Measurements from ENCODE around the gene PACRG. TPM values are rescaled to one million over a fixed set of nuclear protein-coding genes. Genes with fewer than 3 reads are reported as not detected.
A peak's percentile ranks its signal among the peaks of the same experiment; 100 is the strongest.

Gene PACRG
- total RNA-seq, 1 experiment from 2014 or later = 0.52 TPM

DNA sequence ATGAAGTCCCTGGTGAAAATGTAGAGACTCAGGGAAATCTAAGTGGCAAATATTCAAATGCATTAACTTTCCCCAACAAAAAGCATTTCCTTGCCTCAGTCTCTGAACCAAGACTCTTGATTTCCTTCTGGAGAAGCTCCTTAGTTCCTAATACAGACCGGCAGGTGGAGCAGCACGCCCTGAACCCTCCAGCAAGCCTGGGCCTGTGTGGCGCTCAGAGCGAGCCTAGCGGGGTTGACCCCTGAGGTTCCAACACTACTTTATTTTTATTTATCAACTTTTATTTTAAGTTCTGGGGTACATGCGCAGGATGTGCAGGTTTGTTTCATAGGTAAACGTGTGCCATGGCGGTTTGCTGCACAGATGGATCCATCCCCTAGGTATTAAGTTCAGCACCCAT, 50.8 kb downstream of the PACRG start:
- DNase-seq = no peak
- Histone ChIP-seq H3K27me3 (ENCODE audit: control insufficient read depth, insufficient read depth, low read length) (no peaks in the 10 kb centered on the region), H3K36me3 (replicated peaks; ENCODE audit: control insufficient read depth, insufficient read depth, low read length) (no peaks in the 10 kb centered on the region), H3K4me3 (ENCODE audit: insufficient read depth, low read depth, low read length) (no peak overlapping the region)

- no peak overlapping the region for H3K4me3 ChIP-seq (ENCODE audit: insufficient read depth, low read depth, low read length)
- H3K27me3 ChIP-seq (ENCODE audit: control insufficient read depth, insufficient read depth, low read length) = no peaks in the 10 kb centered on the region
- no peak for DNase-seq
- H3K36me3 ChIP-seq (replicated peaks; ENCODE audit: control insufficient read depth, insufficient read depth, low read length) = no peaks in the 10 kb centered on the region
Measured at GRCh38 chr6:162785632-162786242, 58.0 kb downstream of the PACRG start.

DNA sequence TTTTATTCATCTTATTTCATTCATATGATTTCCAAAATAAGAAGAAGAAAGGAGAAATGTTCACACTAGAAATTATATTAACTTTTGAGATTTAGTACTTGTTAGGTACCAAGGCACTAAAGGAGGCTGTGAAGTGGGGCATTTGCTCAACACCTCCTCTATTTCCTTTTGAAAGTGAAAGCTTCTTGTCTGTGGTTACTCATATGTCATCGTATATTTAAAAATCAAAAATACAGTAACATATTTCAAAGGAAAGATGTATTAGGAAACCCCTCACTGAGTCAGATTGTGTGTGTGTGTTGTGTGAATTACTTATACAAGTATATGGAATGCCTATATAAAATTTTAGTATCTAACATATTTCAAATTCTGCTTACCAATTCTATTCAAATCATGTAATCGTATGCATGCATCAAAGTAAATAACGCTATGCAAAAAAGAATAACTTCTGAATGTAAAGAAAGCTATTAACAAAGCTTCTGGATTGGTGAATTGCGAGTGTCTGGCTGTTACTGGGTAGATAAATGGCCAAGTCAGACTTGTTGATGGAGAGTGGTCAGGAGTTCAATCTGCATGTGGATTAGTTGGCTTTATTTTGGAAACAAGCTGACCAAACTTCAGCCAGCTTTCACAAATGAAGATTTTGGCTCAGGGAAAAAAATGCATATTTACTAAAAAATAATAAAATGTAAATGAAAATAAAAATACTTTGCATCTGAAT, 70.9 kb downstream of the PACRG start:
- no peaks in the 10 kb centered on the region for H3K36me3 ChIP-seq (replicated peaks; ENCODE audit: control insufficient read depth, insufficient read depth, low read length)
- no peak for DNase-seq
- no peaks in the 10 kb centered on the region for H3K27me3 ChIP-seq (ENCODE audit: control insufficient read depth, insufficient read depth, low read length)
- H3K4me3 ChIP-seq (ENCODE audit: insufficient read depth, low read depth, low read length) = no peak overlapping the region

DNA sequence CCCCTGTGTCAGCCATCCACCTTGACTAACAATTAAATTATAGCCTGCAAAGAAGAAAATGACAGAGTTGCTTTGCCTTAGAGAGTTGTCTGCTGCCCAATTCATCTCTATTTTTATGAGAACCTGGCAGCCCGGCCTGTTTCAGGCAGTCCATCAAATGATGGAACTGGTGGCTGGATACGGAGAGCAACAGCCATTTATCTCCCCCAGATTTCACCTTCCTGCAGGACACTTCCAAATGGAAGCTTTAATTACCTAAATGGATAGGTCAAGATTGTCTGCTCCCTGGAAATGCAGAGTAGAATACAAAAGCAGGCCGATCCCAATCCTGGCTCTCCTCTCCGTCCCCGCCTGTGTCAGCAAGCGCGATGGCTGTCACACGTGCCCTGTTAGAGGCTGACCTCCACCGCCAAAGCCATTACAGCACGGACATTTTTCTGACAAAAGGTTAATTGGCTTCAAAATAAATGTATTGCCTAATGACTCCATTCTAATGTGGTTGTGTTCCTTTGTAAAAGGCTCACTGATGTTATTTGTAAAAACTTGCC, 86.7 kb downstream of the PACRG start:
- DNase-seq = peak; percentile 5
- Histone ChIP-seq H3K36me3 (replicated peaks; ENCODE audit: control insufficient read depth, insufficient read depth, low read length) (no peaks in the 10 kb centered on the region), H3K4me3 (ENCODE audit: insufficient read depth, low read depth, low read length) (no peak overlapping the region), H3K27me3 (ENCODE audit: control insufficient read depth, insufficient read depth, low read length) (no peaks in the 10 kb centered on the region)

GRCh38 chr6:162817196-162817595, 89.4 kb downstream of the PACRG start:
- Histone ChIP-seq H3K36me3 (replicated peaks; ENCODE audit: control insufficient read depth, insufficient read depth, low read length) (no peaks in the 10 kb centered on the region), H3K27me3 (ENCODE audit: control insufficient read depth, insufficient read depth, low read length) (no peaks in the 10 kb centered on the region), H3K4me3 (ENCODE audit: insufficient read depth, low read depth, low read length) (no peak overlapping the region)
- DNase-seq = no peak

DNA sequence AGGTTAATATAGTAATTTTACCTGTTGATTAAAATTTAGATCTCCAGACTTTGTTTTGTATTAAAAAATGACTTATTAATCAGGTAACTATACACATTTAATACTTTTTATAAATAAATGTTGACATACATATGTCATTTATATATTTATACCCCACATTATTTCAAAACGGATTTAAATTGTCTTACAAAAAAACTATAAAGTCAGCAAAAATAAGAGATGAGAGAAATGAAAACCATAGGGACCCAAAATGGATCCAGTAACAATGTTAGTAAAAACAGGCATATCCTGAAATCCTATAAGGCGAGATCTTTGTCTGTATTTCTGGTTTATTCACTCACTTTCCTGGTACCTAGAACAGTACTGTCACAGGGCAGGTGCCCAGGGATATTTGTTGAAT, 91.5 kb downstream of the PACRG start:
- Histone ChIP-seq H3K36me3 (replicated peaks; ENCODE audit: control insufficient read depth, insufficient read depth, low read length) (no peaks in the 10 kb centered on the region), H3K27me3 (ENCODE audit: control insufficient read depth, insufficient read depth, low read length) (no peaks in the 10 kb centered on the region), H3K4me3 (ENCODE audit: insufficient read depth, low read depth, low read length) (no peak overlapping the region)
- DNase-seq = no peak

- no peaks in the 10 kb centered on the region for H3K36me3 ChIP-seq (replicated peaks; ENCODE audit: control insufficient read depth, insufficient read depth, low read length)
- H3K27me3 ChIP-seq (ENCODE audit: control insufficient read depth, insufficient read depth, low read length) = no peaks in the 10 kb centered on the region
- DNase-seq = no peak
- H3K4me3 ChIP-seq (ENCODE audit: insufficient read depth, low read depth, low read length) = no peak overlapping the region
Measured at GRCh38 chr6:162821102-162821501, 93.3 kb downstream of the PACRG start.

GRCh38 chr6:162825597-162825996, 97.8 kb downstream of the PACRG start:
- Histone ChIP-seq H3K27me3 (ENCODE audit: control insufficient read depth, insufficient read depth, low read length) (no peaks in the 10 kb centered on the region), H3K4me3 (ENCODE audit: insufficient read depth, low read depth, low read length) (no peak overlapping the region), H3K36me3 (replicated peaks; ENCODE audit: control insufficient read depth, insufficient read depth, low read length) (no peaks in the 10 kb centered on the region)
- DNase-seq = no peak

- Histone ChIP-seq H3K4me3 (ENCODE audit: insufficient read depth, low read depth, low read length) (no peak overlapping the region), H3K27me3 (ENCODE audit: control insufficient read depth, insufficient read depth, low read length) (no peaks in the 10 kb centered on the region), H3K36me3 (replicated peaks; ENCODE audit: control insufficient read depth, insufficient read depth, low read length) (no peaks in the 10 kb centered on the region)
- DNase-seq = no peak
Measured at GRCh38 chr6:162829013-162829742, 101.4 kb downstream of the PACRG start.

- no peaks in the 10 kb centered on the region for H3K27me3 ChIP-seq (ENCODE audit: control insufficient read depth, insufficient read depth, low read length)
- no peaks in the 10 kb centered on the region for H3K36me3 ChIP-seq (replicated peaks; ENCODE audit: control insufficient read depth, insufficient read depth, low read length)
- DNase-seq = no peak
- no peak overlapping the region for H3K4me3 ChIP-seq (ENCODE audit: insufficient read depth, low read depth, low read length)
Measured at GRCh38 chr6:162833776-162834175, 106.0 kb downstream of the PACRG start.

DNA sequence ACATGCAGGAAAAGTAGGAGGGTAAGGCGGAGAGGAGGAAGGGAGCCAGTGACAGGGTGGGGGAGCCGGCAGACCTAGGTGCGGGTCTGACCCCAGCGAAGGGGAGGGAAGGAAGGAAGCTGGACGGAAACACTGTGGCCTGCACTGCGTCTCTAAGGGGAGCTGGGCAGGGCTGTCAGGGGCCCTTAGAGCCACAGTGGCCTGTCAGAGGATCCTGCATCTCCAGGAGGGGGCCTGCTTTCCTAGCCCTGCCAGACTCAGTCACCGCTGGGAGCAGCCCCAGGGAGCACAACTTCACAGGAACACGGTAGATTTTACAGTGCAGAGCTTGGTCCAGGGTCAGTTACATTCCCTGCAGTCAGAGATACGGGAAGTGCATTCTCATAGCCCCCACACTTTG, 118.2 kb downstream of the PACRG start:
- H3K27me3 ChIP-seq (ENCODE audit: control insufficient read depth, insufficient read depth, low read length) = no peaks in the 10 kb centered on the region
- no peak overlapping the region for H3K4me3 ChIP-seq (ENCODE audit: insufficient read depth, low read depth, low read length)
- DNase-seq = peak; percentile 62
- no peaks in the 10 kb centered on the region for H3K36me3 ChIP-seq (replicated peaks; ENCODE audit: control insufficient read depth, insufficient read depth, low read length)

GRCh38 chr6:162846723-162847122, 118.9 kb downstream of the PACRG start:
- no peak for DNase-seq
- Histone ChIP-seq H3K27me3 (ENCODE audit: control insufficient read depth, insufficient read depth, low read length) (no peaks in the 10 kb centered on the region), H3K4me3 (ENCODE audit: insufficient read depth, low read depth, low read length) (no peak overlapping the region), H3K36me3 (replicated peaks; ENCODE audit: control insufficient read depth, insufficient read depth, low read length) (no peaks in the 10 kb centered on the region)

- Histone ChIP-seq H3K27me3 (ENCODE audit: control insufficient read depth, insufficient read depth, low read length) (no peaks in the 10 kb centered on the region), H3K36me3 (replicated peaks; ENCODE audit: control insufficient read depth, insufficient read depth, low read length) (no peaks in the 10 kb centered on the region)
- peak; percentile 56 for DNase-seq
Measured at GRCh38 chr6:162849269-162849668, 121.5 kb downstream of the PACRG start.

GRCh38 chr6:162852192-162852591, 124.4 kb downstream of the PACRG start:
- DNase-seq = no peak
- Histone ChIP-seq H3K36me3 (replicated peaks; ENCODE audit: control insufficient read depth, insufficient read depth, low read length) (no peaks in the 10 kb centered on the region), H3K27me3 (ENCODE audit: control insufficient read depth, insufficient read depth, low read length) (no peaks in the 10 kb centered on the region), H3K4me3 (ENCODE audit: insufficient read depth, low read depth, low read length) (no peak overlapping the region)

More at GRCh38 chr6:162849269-162849668, 121.5 kb downstream of the PACRG start:
- no peak overlapping the region for H3K4me3 ChIP-seq (ENCODE audit: insufficient read depth, low read depth, low read length)

Measured in H7 (cell line).